NCI-H82 (cell line): ENCODE results near the gene PER2.
A peak's percentile ranks its signal among the peaks of the same experiment; 100 is the strongest.

Experiments used
- DNase-seq: peaks from one replicate; lab custom pipeline; 2025; lab: John Stamatoyannopoulos, UW

PER2 gene

GRCh38 chr2:238247841-238248453, 40.5 kb downstream of the PER2 start:
- peak; percentile 65 for DNase-seq

GRCh38 chr2:238247002-238247822, 41.2 kb downstream of the PER2 start:
- peak; percentile 99 for DNase-seq

GRCh38 chr2:238244151-238244550, 44.3 kb downstream of the PER2 start:
- DNase-seq = peak; percentile 28

- peak; percentile 59 for DNase-seq
These were observed 44.8 kb downstream of the PER2 start for GRCh38 chr2:238243496-238244076.

- DNase-seq = peak; percentile 73
These were observed 45.5 kb downstream of the PER2 start for GRCh38 chr2:238242731-238243495.

GRCh38 chr2:238241970-238242369, 46.4 kb downstream of the PER2 start:
- no peak for DNase-seq

- DNase-seq = peak; percentile 98
These were observed 47.4 kb downstream of the PER2 start for GRCh38 chr2:238240757-238241711.

GRCh38 chr2:238239863-238240756, 48.3 kb downstream of the PER2 start, which contains the start of gene HES6:
Gene HES6 (minus strand): TSS chr2:238240038. CDS start chr2:238239905, 133 bp downstream.
- peak; percentile 97 for DNase-seq

GRCh38 chr2:238239543-238239862, 48.9 kb downstream of the PER2 start:
- DNase-seq = no peak

- peak; percentile 68 for DNase-seq
These were observed 49.5 kb downstream of the PER2 start for GRCh38 chr2:238238766-238239542.

GRCh38 chr2:238238311-238238765, 50.1 kb downstream of the PER2 start:
- peak; percentile 51 for DNase-seq

- DNase-seq = peak; percentile 62
These were observed 50.8 kb downstream of the PER2 start for GRCh38 chr2:238237431-238238135.

GRCh38 chr2:238236571-238236970, 51.8 kb downstream of the PER2 start:
- DNase-seq = peak; percentile 73

- DNase-seq = no peak
These were observed 52.6 kb downstream of the PER2 start for GRCh38 chr2:238235856-238236255.

GRCh38 chr2:238235331-238235732, 53.1 kb downstream of the PER2 start:
- DNase-seq = peak; percentile 73

GRCh38 chr2:238233625-238234024, 54.8 kb downstream of the PER2 start:
- DNase-seq = no peak

GRCh38 chr2:238231809-238232208, 56.6 kb downstream of the PER2 start:
- no peak for DNase-seq

GRCh38 chr2:238231251-238231793, 57.1 kb downstream of the PER2 start:
- DNase-seq = no peak
